PC-9 (cell line): Measurements from ENCODE around the gene CLCN2. TPM values are rescaled to one million over a fixed set of nuclear protein-coding genes. Genes with fewer than 3 reads are reported as not detected.

ENCODE experiments used
- BruUV-seq: library from RNA; stranded (reverse); fragments of 400-500 nt; replicated peaks from 2 replicates; lab custom pipeline; 2021; lab: Mats Ljungman, UMichigan
- CTCF ChIA-PET: fragments of 300-600 bp; sonication (Branson Sonifier 250); formaldehyde crosslinking; loops from one replicate; lab custom pipeline; 2022; ENCODE audit warnings: antibody characterized with exemption; lab: Charles Lee
- POLR2A ChIA-PET: fragments of 300-600 bp; sonication (Branson Sonifier 250); formaldehyde crosslinking; loops from one replicate; lab custom pipeline; 2022; ENCODE audit warnings: antibody characterized with exemption; ENCODE audit not compliant: unreplicated experiment; lab: Charles Lee
- DNase-seq, 2 experiments: peaks; one replicate each; pipeline versions ENCODE4 v3.0.0 to v3.0.0-alpha.2; 2015 to 2022; ENCODE audit warnings: mixed read lengths in 1 of 2
- H2AFZ ChIP-seq: fragments of 200-600 bp; sonication (generic); 2 replicates; pipeline ENCODE4 v1.8.1; 2017; ENCODE audit warnings: antibody characterized with exemption
- H3F3A ChIP-seq: fragments of 200-600 bp; sonication (generic); 2 replicates; pipeline ENCODE4 v1.8.1; 2017; ENCODE audit warnings: antibody characterized with exemption, mild to moderate bottlenecking, low read depth; ENCODE audit not compliant: insufficient read depth
- H3K27ac ChIP-seq: fragments of 200-600 bp; sonication (generic); 2 replicates; pipeline ENCODE4 v1.6.1; 2016; ENCODE audit warnings: mixed run types
- H3K27me3 ChIP-seq: fragments of 200-600 bp; sonication (generic); 2 replicates; pipeline ENCODE4 v1.6.1; 2016; ENCODE audit warnings: low read depth, mixed run types; ENCODE audit not compliant: insufficient read depth
- H3K36me3 ChIP-seq: fragments of 200-600 bp; sonication (generic); 2 replicates; pipeline ENCODE4 v1.6.1; 2016; ENCODE audit warnings: low read depth, mixed run types
- H3K4me1 ChIP-seq: fragments of 200-600 bp; sonication (generic); replicated peaks from 2 replicates; pipeline ENCODE4 v1.6.1; 2016; ENCODE audit warnings: mixed run types; ENCODE audit not compliant: insufficient read depth
- H3K4me2 ChIP-seq: fragments of 200-600 bp; sonication (generic); 2 replicates; pipeline ENCODE4 v1.6.1; 2017; ENCODE audit warnings: mixed run types
- H3K4me3 ChIP-seq: fragments of 200-600 bp; sonication (generic); 2 replicates; pipeline ENCODE4 v1.6.1; 2016; ENCODE audit warnings: mixed run types
- H3K79me2 ChIP-seq: fragments of 200-600 bp; sonication (generic); 2 replicates; pipeline ENCODE4 v1.6.1; 2017; ENCODE audit warnings: low read depth, mixed run types
- H3K9me2 ChIP-seq: fragments of 200-600 bp; sonication (generic); 2 replicates; pipeline ENCODE4 v1.8.1; 2017; ENCODE audit warnings: mild to moderate bottlenecking; ENCODE audit not compliant: insufficient read depth
- H3K9me3 ChIP-seq: fragments of 200-600 bp; sonication (generic); 2 replicates; pipeline ENCODE4 v1.8.1; 2016; ENCODE audit warnings: low read depth; ENCODE audit not compliant: insufficient read depth
- H4K20me1 ChIP-seq: fragments of 200-600 bp; sonication (generic); 2 replicates; pipeline ENCODE4 v1.8.1; 2017; ENCODE audit not compliant: insufficient read depth
- CTCF ChIP-seq: fragments of 200-600 bp; sonication (generic); conservative IDR thresholded peaks from 2 replicates; pipeline ENCODE4 v1.6.1; 2017; ENCODE audit warnings: mixed run types, antibody characterized with exemption, mild to moderate bottlenecking, moderate library complexity
- EZH2 ChIP-seq: fragments of 200-600 bp; sonication (generic); IDR thresholded peaks from 2 replicates; pipeline ENCODE4 v1.8.0; 2017; ENCODE audit warnings: antibody characterized with exemption, low read depth
- intact Hi-C: fragments of 100-400 bp; cut with micrococcal nuclease; formaldehyde crosslinking; loops from one replicate; pipeline ENCODE4 v1.10.0; 2022; ENCODE audit not compliant: unreplicated experiment
- total RNA-seq: library from RNA; stranded (reverse); gene quantifications from 2 replicates; pipeline ENCODE4 v1.2.3, GENCODE V29; 2021

The CLCN2 gene
- total RNA-seq, 1 experiment from 2014 or later, result 27.1 TPM

- H3K27ac ChIP-seq, result no peak overlapping the region
- no peak for TF ChIP-seq EZH2
- no peak for TF ChIP-seq CTCF
- no peak overlapping the region for H3K4me2 ChIP-seq
- no peaks in the 10 kb centered on the region for H4K20me1 ChIP-seq
- H3K4me3 ChIP-seq, result no peak overlapping the region
- no TSS peak for BruUV-seq
- H3F3A ChIP-seq, result no peaks in the 10 kb centered on the region
- intact Hi-C loops, result no loop called here
- peaks cover 76% of the 10 kb centered on the region for H3K27me3 ChIP-seq
- no peaks in the 10 kb centered on the region for H3K36me3 ChIP-seq
- no peaks in the 10 kb centered on the region for H3K9me3 ChIP-seq
- ChIA-PET CTCF (no interaction called here), POLR2A (no interaction called here)
- H2AFZ ChIP-seq, result no peak overlapping the region
- no peaks in the 10 kb centered on the region for H3K79me2 ChIP-seq
- H3K9me2 ChIP-seq, result no peaks in the 10 kb centered on the region
- no peaks in the 10 kb centered on the region for H3K4me1 ChIP-seq
- DNase-seq, result no peak
Measured at GRCh38 chr3:184383033-184383740, 21.8 kb upstream of the CLCN2 start.

- TF ChIP-seq CTCF (no peak), EZH2 (no peak)
- POLR2A ChIA-PET, result no interaction called here
- Histone ChIP-seq H3K4me1 (no peaks in the 10 kb centered on the region), H3K9me3 (no peaks in the 10 kb centered on the region), H4K20me1 (no peaks in the 10 kb centered on the region), H3K4me2 (no peak overlapping the region), H3K79me2 (no peaks in the 10 kb centered on the region), H3K27ac (no peak overlapping the region), H3F3A (no peaks in the 10 kb centered on the region), H3K36me3 (no peaks in the 10 kb centered on the region), H3K9me2 (no peaks in the 10 kb centered on the region), H3K27me3 (peaks cover 76% of the 10 kb centered on the region), H2AFZ (no peak overlapping the region), H3K4me3 (no peak overlapping the region)
- no peak for DNase-seq
- BruUV-seq, result no TSS peak
- intact Hi-C loops, result no loop called here
- CTCF ChIA-PET, result no interaction called here
Measured at GRCh38 chr3:184382326-184383032, 21.1 kb upstream of the CLCN2 start.

- Histone ChIP-seq H3K9me2 (no peaks in the 10 kb centered on the region), H3K4me1 (no peaks in the 10 kb centered on the region), H3K27me3 (peaks cover 74% of the 10 kb centered on the region), H3K4me3 (no peak overlapping the region), H3K27ac (no peak overlapping the region), H3F3A (no peaks in the 10 kb centered on the region), H2AFZ (no peak overlapping the region), H3K79me2 (no peaks in the 10 kb centered on the region), H3K9me3 (no peaks in the 10 kb centered on the region), H3K4me2 (no peak overlapping the region), H4K20me1 (no peaks in the 10 kb centered on the region), H3K36me3 (no peaks in the 10 kb centered on the region)
- ChIA-PET CTCF (no interaction called here), POLR2A (no interaction called here)
- no peak for TF ChIP-seq CTCF
- DNase-seq, result no peak
- BruUV-seq, result no TSS peak
- intact Hi-C loops, result no loop called here
Measured at GRCh38 chr3:184381261-184382224, 20.1 kb upstream of the CLCN2 start.
